PC-3 (cell line): ENCODE results near the gene BCAS1.

Experiments used
- EZH2 ChIP-seq: fragments of 300-600 bp; sonication (generic); IDR thresholded peaks from one replicate; pipeline ENCODE4 v1.6.1; 2017; ENCODE audit warnings: antibody characterized with exemption, mild to moderate bottlenecking, low read length; ENCODE audit not compliant: unreplicated experiment
- TF ChIP-seq, protein P1 (sequence below): fragments of 300-600 bp; sonication (generic); conservative IDR thresholded peaks from 2 replicates; pipeline ENCODE4 v1.5.1; 2017; ENCODE audit warnings: antibody characterized with exemption, low read depth, mild to moderate bottlenecking, low read length

DNA sequence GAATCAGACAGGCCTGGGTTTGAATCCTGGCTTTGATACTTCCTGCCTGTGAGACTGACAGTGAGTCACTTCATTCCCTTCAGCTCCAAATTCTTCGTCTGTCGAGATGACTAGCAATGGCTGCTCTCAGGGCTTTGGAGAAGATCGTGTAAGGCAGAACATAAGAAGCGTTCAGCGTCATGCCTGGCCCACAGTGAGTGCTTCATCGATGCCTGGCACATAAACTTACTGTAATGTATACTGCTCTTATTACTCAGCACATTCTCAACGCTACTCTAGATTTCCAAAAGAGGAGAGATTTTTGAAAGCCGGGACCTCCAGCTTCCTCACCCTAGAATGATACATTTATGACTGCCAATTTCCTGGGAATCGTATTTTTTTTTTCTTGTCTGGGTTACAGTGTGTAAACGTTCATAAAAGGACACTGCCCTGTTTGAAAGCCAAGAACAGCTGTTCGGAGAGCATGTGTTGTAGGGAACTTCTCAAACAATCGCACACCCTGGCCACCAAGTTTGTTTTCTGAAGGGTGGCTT is 16.2 kb upstream of the BCAS1 start:
- TF ChIP-seq, protein P1, sequence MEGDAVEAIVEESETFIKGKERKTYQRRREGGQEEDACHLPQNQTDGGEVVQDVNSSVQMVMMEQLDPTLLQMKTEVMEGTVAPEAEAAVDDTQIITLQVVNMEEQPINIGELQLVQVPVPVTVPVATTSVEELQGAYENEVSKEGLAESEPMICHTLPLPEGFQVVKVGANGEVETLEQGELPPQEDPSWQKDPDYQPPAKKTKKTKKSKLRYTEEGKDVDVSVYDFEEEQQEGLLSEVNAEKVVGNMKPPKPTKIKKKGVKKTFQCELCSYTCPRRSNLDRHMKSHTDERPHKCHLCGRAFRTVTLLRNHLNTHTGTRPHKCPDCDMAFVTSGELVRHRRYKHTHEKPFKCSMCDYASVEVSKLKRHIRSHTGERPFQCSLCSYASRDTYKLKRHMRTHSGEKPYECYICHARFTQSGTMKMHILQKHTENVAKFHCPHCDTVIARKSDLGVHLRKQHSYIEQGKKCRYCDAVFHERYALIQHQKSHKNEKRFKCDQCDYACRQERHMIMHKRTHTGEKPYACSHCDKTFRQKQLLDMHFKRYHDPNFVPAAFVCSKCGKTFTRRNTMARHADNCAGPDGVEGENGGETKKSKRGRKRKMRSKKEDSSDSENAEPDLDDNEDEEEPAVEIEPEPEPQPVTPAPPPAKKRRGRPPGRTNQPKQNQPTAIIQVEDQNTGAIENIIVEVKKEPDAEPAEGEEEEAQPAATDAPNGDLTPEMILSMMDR, result no peak
- no peak for TF ChIP-seq EZH2
